Ovary (tissue), 3 donors: ENCODE results near the gene RNF17.

Experiments
- CTCF ChIP-seq, 3 donors: fragments of 450-650 bp in 2 of 3; fragments of 200-600 bp in 1 of 3; IDR thresholded peaks; one replicate each; pipeline versions ENCODE4 v1.5.1 to v1.8.0; 2016 to 2022; ENCODE audit warnings: antibody characterized with exemption in 3 of 3, mild to moderate bottlenecking in 1 of 3
- EP300 ChIP-seq: sonication (generic); formaldehyde crosslinking; IDR thresholded peaks from one replicate; pipeline ENCODE4 v1.6.1; 2017; ENCODE audit warnings: antibody characterized with exemption
- donor health status: DM: no; HTN: no; CAD: no.

GRCh38 chr13:24759197-24759596, 4.8 kb upstream of the RNF17 start:
- no peak for TF ChIP-seq CTCF (IDR thresholded peaks at IDR 0.05)
- no peak for TF ChIP-seq EP300
